Measurements from ENCODE around the gene VAX1.

DNA sequence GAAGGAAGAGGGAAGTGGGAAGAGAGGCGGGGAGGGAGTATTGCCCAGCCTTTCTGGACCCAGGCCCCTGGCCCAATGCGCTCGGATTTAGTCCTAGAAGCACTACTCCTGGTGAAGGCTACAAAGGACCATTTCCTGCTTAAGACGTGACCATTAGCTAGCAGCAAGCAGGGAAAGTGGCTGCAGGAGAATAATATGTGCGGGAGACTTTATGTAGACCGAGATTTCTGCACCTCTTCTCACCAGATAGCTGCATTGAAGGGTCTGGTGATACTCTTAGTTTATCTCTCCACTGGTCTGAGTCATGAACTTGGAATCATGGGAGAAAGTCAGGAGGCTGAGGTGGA lies 3.1 kb downstream of the VAX1 start:
- TF ChIP-seq, protein P1, sequence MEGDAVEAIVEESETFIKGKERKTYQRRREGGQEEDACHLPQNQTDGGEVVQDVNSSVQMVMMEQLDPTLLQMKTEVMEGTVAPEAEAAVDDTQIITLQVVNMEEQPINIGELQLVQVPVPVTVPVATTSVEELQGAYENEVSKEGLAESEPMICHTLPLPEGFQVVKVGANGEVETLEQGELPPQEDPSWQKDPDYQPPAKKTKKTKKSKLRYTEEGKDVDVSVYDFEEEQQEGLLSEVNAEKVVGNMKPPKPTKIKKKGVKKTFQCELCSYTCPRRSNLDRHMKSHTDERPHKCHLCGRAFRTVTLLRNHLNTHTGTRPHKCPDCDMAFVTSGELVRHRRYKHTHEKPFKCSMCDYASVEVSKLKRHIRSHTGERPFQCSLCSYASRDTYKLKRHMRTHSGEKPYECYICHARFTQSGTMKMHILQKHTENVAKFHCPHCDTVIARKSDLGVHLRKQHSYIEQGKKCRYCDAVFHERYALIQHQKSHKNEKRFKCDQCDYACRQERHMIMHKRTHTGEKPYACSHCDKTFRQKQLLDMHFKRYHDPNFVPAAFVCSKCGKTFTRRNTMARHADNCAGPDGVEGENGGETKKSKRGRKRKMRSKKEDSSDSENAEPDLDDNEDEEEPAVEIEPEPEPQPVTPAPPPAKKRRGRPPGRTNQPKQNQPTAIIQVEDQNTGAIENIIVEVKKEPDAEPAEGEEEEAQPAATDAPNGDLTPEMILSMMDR (conservative IDR thresholded peaks at IDR 0.05; ENCODE audit: low read length) = no peak
- TF ChIP-seq EZH2phosphoT487 (IDR thresholded peaks at IDR 0.05; ENCODE audit: borderline replicate concordance) = no peak

Measured in Loucy (cell line).